ENCODE measurements around the gene SYT10.
"Not testable (repeated sequence)": the region's sequence is repeated elsewhere in the genome, so short reads cannot be mapped to it uniquely, and the experiment has no call there.

The SYT10 gene

DNA sequence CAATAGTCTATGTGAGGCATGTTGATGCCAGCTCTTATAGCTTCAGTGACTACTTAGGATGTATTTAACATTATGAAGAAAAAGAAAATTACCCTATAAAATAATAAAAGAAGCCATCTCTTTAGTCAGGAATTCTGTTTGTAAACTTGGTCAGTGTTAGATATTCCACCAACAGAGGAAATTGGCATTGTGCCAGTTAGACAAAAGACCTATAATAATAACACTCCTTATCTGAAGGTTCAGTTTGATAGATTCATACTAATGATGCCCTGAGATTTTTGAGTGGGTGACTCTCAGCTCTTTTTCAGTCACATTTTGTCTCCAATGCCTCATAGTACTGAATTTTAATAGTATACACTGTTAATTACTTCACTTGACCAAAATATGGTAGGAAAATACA lies 6.6 kb downstream of the SYT10 start:
- Mint-ChIP-seq H3K27me3 (no peaks in the 10 kb centered on the region), H3K27ac (ENCODE audit: low read depth) (no peak overlapping the region), H3K36me3 (ENCODE audit: insufficient read depth) (no peaks in the 10 kb centered on the region), H3K9me3 (peaks cover 3% of the 10 kb centered on the region), H3K4me3 (no peak overlapping the region), H3K4me1 (no peaks in the 10 kb centered on the region)
- ATAC-seq (replicated peaks; ENCODE audit: extremely low read depth, poor library complexity, severe bottlenecking) (no peak), DNase-seq (ENCODE audit: low spot score in 2 of 2) (no peak)

DNA sequence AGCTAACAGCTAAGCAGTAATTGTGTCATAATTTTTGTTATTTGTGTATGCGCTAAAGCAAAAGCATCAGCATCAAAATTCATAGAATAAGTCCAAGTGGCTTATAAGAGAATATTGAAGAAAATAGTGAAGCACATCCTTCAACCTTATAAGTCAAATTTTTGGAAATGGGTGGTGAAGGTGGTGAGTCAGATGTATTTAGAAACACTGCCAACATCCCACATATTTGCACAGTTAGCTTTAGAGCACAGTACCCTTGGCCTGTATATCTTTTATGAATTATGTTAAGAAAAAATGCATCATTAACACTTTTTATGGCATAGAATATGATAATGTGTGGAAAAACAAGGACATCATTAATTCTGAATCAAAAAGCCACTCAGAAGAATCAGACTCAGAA lies 8.0 kb downstream of the SYT10 start:
- Mint-ChIP-seq H3K9me3 (peaks cover 7% of the 10 kb centered on the region), H3K27me3 (no peaks in the 10 kb centered on the region)
- DNase-seq (ENCODE audit: low spot score in 2 of 2), result no peak

DNA sequence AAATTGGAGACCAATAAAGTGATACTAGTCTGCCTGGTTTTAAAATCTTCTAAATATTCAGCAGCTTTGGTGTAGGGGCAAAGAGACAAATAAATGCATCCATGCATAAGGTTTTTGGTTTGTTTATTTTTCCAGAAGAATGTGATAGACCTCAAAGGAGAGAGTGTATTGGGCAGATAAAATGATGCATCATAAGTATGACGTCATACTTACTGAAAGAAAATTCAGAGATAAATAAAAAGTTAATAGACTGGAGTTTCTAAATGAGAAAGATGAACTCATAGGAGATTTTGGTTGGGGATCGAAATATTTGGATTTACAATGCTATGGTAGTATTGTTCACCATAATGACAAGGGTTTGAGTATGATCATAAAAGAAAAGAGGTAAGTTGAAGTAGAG lies 10.2 kb downstream of the SYT10 start:
- no peak overlapping the region for H3K4me3 Mint-ChIP-seq
- no peaks in the 10 kb centered on the region for H3K36me3 Mint-ChIP-seq (ENCODE audit: insufficient read depth)
- no peak overlapping the region for H3K27ac Mint-ChIP-seq (ENCODE audit: low read depth)
- H3K4me1 Mint-ChIP-seq, result no peaks in the 10 kb centered on the region
- H3K9me3 Mint-ChIP-seq, result peaks cover 7% of the 10 kb centered on the region
- ATAC-seq (replicated peaks; ENCODE audit: extremely low read depth, poor library complexity, severe bottlenecking), result no peak
- no peaks in the 10 kb centered on the region for H3K27me3 Mint-ChIP-seq
- DNase-seq (ENCODE audit: low spot score in 2 of 2), result no peak

More for the DNA sequence above, 8.0 kb downstream of the SYT10 start:
- Mint-ChIP-seq H3K4me1 (no peaks in the 10 kb centered on the region), H3K27ac (ENCODE audit: low read depth) (no peak overlapping the region), H3K36me3 (ENCODE audit: insufficient read depth) (no peaks in the 10 kb centered on the region), H3K4me3 (no peak overlapping the region)
- no peak for ATAC-seq (replicated peaks; ENCODE audit: extremely low read depth, poor library complexity, severe bottlenecking)

DNA sequence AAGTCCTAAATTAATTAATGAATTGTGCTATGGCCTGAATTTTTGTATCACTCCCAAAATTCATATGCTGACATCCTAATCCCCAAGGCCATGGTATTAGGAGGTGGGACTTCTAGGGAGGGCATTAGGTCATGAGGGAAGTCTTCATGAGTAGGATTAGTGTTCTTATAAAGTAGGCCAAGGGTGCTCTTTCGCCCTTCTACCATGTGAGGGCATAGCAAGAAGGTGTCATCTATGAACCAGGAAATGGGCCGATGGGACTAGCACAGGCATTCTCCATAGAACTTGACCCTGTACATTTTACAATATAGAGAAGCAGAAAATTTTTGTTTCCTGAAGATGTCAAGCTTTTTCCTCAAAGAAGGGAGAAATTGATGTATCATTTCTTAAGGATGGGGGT lies 12.5 kb downstream of the SYT10 start:
- Mint-ChIP-seq H3K4me1 (no peaks in the 10 kb centered on the region), H3K36me3 (ENCODE audit: insufficient read depth) (no peaks in the 10 kb centered on the region), H3K27me3 (no peaks in the 10 kb centered on the region), H3K27ac (ENCODE audit: low read depth) (no peak overlapping the region), H3K9me3 (peaks cover 7% of the 10 kb centered on the region), H3K4me3 (no peak overlapping the region)
- DNase-seq (ENCODE audit: low spot score in 2 of 2) (no peak), ATAC-seq (replicated peaks; ENCODE audit: extremely low read depth, poor library complexity, severe bottlenecking) (no peak)

DNA sequence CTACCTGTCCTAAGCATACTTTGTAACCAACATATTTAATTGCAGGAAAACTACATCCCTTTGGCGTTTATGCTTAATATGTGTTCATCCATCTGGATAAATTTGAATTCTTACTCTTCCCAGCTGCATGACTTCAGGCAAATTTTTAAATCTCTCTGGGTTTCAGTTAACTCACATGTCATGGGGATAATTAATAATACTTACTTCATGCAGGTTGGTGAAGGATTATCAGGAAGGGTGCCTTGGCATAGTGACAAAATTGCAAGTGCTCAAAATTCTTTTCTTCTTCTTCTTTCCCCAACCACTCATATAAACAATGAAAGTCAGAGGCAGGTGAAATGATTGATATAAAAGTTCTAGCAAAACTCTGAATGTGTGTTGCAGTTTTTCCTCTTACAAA lies 15.9 kb downstream of the SYT10 start:
- peaks cover 7% of the 10 kb centered on the region for H3K9me3 Mint-ChIP-seq
- no peaks in the 10 kb centered on the region for H3K4me1 Mint-ChIP-seq
- H3K4me3 Mint-ChIP-seq, result no peak overlapping the region
- H3K27me3 Mint-ChIP-seq, result no peaks in the 10 kb centered on the region
- no peaks in the 10 kb centered on the region for H3K36me3 Mint-ChIP-seq (ENCODE audit: insufficient read depth)
- ATAC-seq (replicated peaks; ENCODE audit: extremely low read depth, poor library complexity, severe bottlenecking), result no peak
- H3K27ac Mint-ChIP-seq (ENCODE audit: low read depth), result no peak overlapping the region
- no peak for DNase-seq (ENCODE audit: low spot score in 2 of 2)

DNA sequence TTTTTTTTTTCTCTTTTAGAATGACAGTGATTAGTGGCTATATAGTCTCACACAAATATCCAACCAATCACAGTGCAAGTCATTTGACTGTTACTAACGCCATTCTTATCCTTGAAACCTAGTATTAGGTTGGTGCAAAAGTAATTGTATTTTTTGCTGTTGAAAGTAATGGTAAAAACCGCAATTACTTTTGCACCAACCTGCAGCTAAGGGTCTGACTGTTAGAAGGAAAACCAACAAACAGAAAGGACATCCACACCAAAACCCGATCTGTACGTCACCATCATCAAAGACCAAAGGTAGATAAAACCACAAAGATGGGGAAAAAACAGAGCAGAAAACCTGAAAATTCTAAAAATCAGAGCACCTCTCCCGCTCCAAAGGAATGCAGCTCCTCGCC lies 27.2 kb downstream of the SYT10 start:
- H3K27ac Mint-ChIP-seq (ENCODE audit: low read depth), result not testable (repeated sequence)
- peaks cover 13% of the 10 kb centered on the region for H3K9me3 Mint-ChIP-seq

DNA sequence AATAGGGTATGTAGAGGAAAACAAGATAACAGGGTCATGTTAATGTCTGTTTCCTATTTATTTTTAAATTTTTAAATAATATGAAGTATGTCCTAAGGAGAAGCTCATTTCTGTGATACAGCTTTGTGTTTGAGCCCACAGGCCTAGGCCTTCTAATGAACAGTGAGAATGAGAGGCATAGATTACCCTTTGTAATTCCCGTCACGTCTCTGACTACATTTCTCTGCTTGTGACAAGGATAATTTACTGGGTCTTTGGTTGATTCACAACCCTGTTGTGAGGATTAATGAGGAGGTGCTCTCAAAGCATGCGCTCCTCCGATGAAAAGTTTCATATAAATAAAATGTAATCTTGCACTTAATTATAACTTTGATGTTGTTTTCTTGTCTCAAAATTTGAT lies 56.1 kb downstream of the SYT10 start:
- Mint-ChIP-seq H3K36me3 (ENCODE audit: insufficient read depth) (no peaks in the 10 kb centered on the region), H3K4me3 (no peak overlapping the region), H3K27me3 (no peaks in the 10 kb centered on the region), H3K27ac (ENCODE audit: low read depth) (no peak overlapping the region), H3K4me1 (no peaks in the 10 kb centered on the region), H3K9me3 (peaks cover 5% of the 10 kb centered on the region)
- ATAC-seq (replicated peaks; ENCODE audit: extremely low read depth, poor library complexity, severe bottlenecking), result no peak
- DNase-seq (ENCODE audit: low spot score in 2 of 2), result no peak

More for the DNA sequence above, 27.2 kb downstream of the SYT10 start:
- not testable (repeated sequence) for H3K4me3 Mint-ChIP-seq; DNase-seq (ENCODE audit: low spot score in 2 of 2); H3K4me1 Mint-ChIP-seq; H3K27me3 Mint-ChIP-seq; H3K36me3 Mint-ChIP-seq (ENCODE audit: insufficient read depth); ATAC-seq (replicated peaks; ENCODE audit: extremely low read depth, poor library complexity, severe bottlenecking)

DNA sequence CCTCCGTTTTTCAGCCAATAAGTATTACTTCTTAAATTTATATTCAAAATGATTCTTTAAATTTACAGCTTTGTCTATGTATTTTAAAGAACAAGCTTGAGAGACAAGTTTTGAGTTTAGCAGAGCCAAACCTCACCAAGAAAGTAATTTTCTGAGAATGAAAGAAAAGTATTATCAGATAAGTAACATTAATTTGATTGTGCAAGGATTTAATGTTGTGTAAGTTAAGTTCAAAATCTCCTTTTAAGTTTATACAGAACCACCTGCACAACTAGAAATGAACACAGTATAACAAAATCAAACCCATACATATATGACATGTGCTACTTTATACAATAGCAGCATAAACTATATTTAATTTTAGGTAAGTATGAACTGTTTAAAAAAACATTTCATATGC lies 63.5 kb downstream of the SYT10 start:
- no peaks in the 10 kb centered on the region for H3K36me3 Mint-ChIP-seq (ENCODE audit: insufficient read depth)
- H3K4me1 Mint-ChIP-seq, result no peaks in the 10 kb centered on the region
- ATAC-seq (replicated peaks; ENCODE audit: extremely low read depth, poor library complexity, severe bottlenecking) (no peak), DNase-seq (ENCODE audit: low spot score in 2 of 2) (no peak)
- no peaks in the 10 kb centered on the region for H3K9me3 Mint-ChIP-seq
- no peaks in the 10 kb centered on the region for H3K27me3 Mint-ChIP-seq
- H3K4me3 Mint-ChIP-seq, result no peak overlapping the region
- H3K27ac Mint-ChIP-seq (ENCODE audit: low read depth), result no peak overlapping the region

DNA sequence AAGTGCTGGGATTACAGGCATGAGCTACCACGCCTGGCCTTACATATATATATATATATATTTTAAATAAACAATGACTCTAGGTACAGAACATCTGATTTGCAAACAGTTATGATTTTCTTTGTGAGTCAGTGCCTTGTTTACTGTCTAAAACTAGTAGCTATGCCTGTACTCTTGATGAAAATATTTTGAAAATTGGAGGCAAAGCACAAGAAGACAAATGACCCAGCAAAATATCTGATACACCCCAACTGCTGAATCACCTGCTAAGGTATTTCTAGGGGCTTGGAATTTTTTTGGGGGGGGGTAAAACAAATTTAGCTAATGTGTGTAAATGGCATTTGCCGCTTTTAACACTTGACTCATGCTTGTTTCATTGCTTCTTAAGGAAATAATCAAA lies 69.3 kb downstream of the SYT10 start:
- no peak overlapping the region for H3K27ac Mint-ChIP-seq (ENCODE audit: low read depth)
- no peak overlapping the region for H3K4me3 Mint-ChIP-seq
- no peaks in the 10 kb centered on the region for H3K27me3 Mint-ChIP-seq
- no peaks in the 10 kb centered on the region for H3K4me1 Mint-ChIP-seq
- DNase-seq (ENCODE audit: low spot score in 2 of 2) (no peak), ATAC-seq (replicated peaks; ENCODE audit: extremely low read depth, poor library complexity, severe bottlenecking) (no peak)
- H3K36me3 Mint-ChIP-seq (ENCODE audit: insufficient read depth), result no peaks in the 10 kb centered on the region
- H3K9me3 Mint-ChIP-seq, result peaks cover 11% of the 10 kb centered on the region

DNA sequence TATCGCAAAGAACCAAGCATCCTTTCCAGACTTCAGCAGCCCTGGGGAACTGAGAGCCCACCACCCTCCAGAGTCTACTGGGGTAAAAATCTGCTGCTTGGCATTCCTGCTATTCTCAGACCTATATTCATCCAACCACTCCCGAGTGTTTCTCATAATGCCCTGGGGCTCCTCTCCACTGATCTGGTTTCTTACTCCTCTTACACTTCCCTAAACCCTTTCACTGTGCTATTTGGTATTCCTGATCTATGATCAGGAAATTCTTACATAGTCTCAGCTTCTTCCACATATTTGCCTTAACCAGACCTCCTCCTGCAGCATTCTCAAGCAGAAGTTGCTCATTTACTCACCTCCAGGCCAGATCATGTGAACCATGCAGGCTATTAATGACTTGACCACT lies 82.4 kb downstream of the SYT10 start:
- H3K36me3 Mint-ChIP-seq (ENCODE audit: insufficient read depth), result no peaks in the 10 kb centered on the region
- no peak overlapping the region for H3K4me3 Mint-ChIP-seq
- DNase-seq (ENCODE audit: low spot score in 2 of 2), result no peak
- ATAC-seq (replicated peaks; ENCODE audit: extremely low read depth, poor library complexity, severe bottlenecking), result no peak
- no peaks in the 10 kb centered on the region for H3K27me3 Mint-ChIP-seq
- no peaks in the 10 kb centered on the region for H3K4me1 Mint-ChIP-seq
- no peak overlapping the region for H3K27ac Mint-ChIP-seq (ENCODE audit: low read depth)
- peaks cover 10% of the 10 kb centered on the region for H3K9me3 Mint-ChIP-seq

DNA sequence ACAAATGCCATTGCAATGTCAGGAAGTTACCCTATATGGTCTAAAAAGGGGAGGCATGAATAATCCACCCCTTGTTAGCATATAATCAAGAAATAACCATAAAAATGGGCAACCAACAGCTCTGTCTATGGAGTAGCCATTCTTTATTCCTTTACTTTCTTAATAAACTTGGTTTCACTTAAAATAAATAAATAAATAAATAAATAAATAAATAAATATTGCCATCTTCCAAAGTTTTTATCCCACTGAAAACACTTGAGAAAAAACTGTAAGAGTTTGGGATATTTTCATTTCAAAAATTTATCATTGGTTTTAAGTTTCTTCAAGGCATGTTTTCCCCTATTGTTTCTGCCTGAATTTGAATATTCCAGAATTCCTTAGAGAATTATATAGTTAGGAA lies 89.8 kb downstream of the SYT10 start:
- DNase-seq (ENCODE audit: low spot score in 2 of 2) (no peak), ATAC-seq (replicated peaks; ENCODE audit: extremely low read depth, poor library complexity, severe bottlenecking) (no peak)
- H3K4me1 Mint-ChIP-seq, result no peaks in the 10 kb centered on the region
- H3K4me3 Mint-ChIP-seq, result no peak overlapping the region
- no peak overlapping the region for H3K27ac Mint-ChIP-seq (ENCODE audit: low read depth)
- no peaks in the 10 kb centered on the region for H3K36me3 Mint-ChIP-seq (ENCODE audit: insufficient read depth)
- H3K27me3 Mint-ChIP-seq, result no peaks in the 10 kb centered on the region
- peaks cover 11% of the 10 kb centered on the region for H3K9me3 Mint-ChIP-seq

DNA sequence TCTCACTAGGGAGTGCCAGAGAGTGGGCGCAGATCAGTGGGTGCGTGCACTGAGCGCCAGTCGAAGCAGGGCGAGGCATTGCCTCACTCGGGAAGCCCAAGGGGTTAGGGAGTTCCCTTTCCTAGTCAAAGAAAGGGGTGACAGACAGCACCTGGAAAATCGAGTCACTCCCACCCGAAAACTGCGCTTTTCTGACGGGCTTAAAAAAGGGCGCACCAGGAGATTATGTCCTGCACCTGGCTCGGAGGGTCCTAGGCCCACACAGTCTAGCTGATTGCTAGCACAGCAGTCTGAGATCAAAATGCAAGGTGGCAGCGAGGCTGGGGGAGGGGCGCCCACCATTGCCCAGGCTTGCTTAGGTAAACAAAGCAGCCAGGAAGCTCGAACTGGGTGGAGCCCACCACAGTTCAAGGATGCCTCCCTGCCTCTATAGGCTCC lies 107.6 kb downstream of the SYT10 start:
- ATAC-seq (replicated peaks; ENCODE audit: extremely low read depth, poor library complexity, severe bottlenecking); H3K4me3 Mint-ChIP-seq; H3K27me3 Mint-ChIP-seq; H3K36me3 Mint-ChIP-seq (ENCODE audit: insufficient read depth); H3K9me3 Mint-ChIP-seq; H3K27ac Mint-ChIP-seq (ENCODE audit: low read depth); DNase-seq (ENCODE audit: low spot score in 2 of 2); H3K4me1 Mint-ChIP-seq: not testable (repeated sequence)

DNA sequence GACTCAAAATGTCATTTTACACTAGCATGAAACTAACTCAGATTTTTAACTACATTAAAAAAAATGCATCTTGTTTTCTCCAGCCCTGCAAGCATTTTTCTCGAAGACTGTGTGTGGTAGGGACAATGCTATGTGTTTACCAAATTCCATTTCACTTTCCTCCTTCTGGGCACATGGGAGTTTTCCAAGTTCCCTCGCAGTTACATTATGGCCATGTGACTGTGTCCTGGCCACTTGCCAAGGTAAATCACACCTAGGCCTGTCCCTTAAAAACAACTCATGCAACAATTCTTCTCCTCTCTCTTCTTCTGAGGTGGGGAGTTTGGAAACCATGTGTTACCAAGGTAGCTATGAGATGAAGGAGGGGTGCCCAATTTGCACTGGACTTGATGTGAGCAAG lies 108.7 kb downstream of the SYT10 start:
- DNase-seq (ENCODE audit: low spot score in 2 of 2) (no peak), ATAC-seq (replicated peaks; ENCODE audit: extremely low read depth, poor library complexity, severe bottlenecking) (no peak)
- Mint-ChIP-seq H3K4me1 (no peaks in the 10 kb centered on the region), H3K9me3 (no peaks in the 10 kb centered on the region), H3K27ac (ENCODE audit: low read depth) (no peak overlapping the region), H3K36me3 (ENCODE audit: insufficient read depth) (no peaks in the 10 kb centered on the region), H3K27me3 (no peaks in the 10 kb centered on the region), H3K4me3 (no peak overlapping the region)

All from central memory CD8-positive, alpha-beta T cell (primary cell).